HFFc6 (cell line): ENCODE data around the gene ABHD12. TPM values are rescaled to one million over a fixed set of nuclear protein-coding genes. Genes with fewer than 3 reads are reported as not detected.
"Not testable (repeated sequence)": the region's sequence is repeated elsewhere in the genome, so short reads cannot be mapped to it uniquely, and the experiment has no call there.

Experiments used
- DNase-seq: peaks from one replicate; pipeline ENCODE4 v3.0.0-alpha.2; 2018
- H3K27ac Mint-ChIP-seq: 2 replicates; pipeline ENCODE4 v1.8.0; 2020; ENCODE audit warnings: mild to moderate bottlenecking, mixed read lengths
- H3K27me3 Mint-ChIP-seq: 2 replicates; pipeline ENCODE4 v1.8.0; 2021; ENCODE audit warnings: mild to moderate bottlenecking, moderate library complexity, mixed read lengths; ENCODE audit not compliant: insufficient read depth
- H3K36me3 Mint-ChIP-seq: 2 replicates; pipeline ENCODE4 v1.8.0; 2021; ENCODE audit warnings: low read depth, mixed read lengths
- H3K4me1 Mint-ChIP-seq: 2 replicates; pipeline ENCODE4 v1.8.0; 2020; ENCODE audit warnings: low read depth, mixed read lengths
- H3K4me3 Mint-ChIP-seq: 2 replicates; pipeline ENCODE4 v1.8.0; 2020; ENCODE audit warnings: mild to moderate bottlenecking, moderate library complexity, mixed read lengths
- H3K9me3 Mint-ChIP-seq: 2 replicates; pipeline ENCODE4 v1.8.0; 2020; ENCODE audit warnings: mild to moderate bottlenecking, mixed read lengths
- total RNA-seq, 6 experiments: library from RNA; stranded (reverse); fragmentation: NEBNext Ultra II Directional; extraction: Animal tissue kit (Norgen Biotek cat#: 25700); gene quantifications; 2 replicates in 1 of 6; 3 replicates in 5 of 6; pipeline ENCODE4 v1.2.3, GENCODE V29; 2021
- TF ChIP-seq, protein P1 (sequence below): fragments of 200-600 bp; sonication (generic); IDR thresholded peaks from 2 replicates; pipeline ENCODE4 v1.5.0; 2021; ENCODE audit warnings: antibody characterized with exemption, mild to moderate bottlenecking

The ABHD12 gene
- total RNA-seq, 6 experiments from 2014 or later: 87.0 to 103 (median 98.9) TPM

DNA sequence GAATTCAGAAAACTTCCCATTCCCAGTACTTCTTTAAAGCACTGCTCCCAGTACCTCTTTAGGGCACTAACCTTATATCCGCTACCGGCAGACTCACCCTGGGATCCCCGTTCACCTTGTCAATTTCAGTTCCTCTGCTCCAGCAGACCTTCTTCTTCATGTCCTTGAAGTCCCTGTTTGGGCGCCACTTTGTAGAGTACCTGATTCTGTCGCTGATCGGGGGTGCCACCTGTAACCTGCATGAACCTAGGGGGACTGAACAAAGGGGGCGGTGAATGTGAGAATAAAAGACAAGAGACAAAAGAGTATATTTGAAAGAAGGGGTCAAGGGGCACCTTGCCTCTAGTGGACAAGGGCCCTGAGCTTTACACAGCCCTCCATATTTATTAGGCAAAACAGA, 11.9 kb upstream of the ABHD12 start:
- no peak for DNase-seq
- no peak overlapping the region for H3K27ac Mint-ChIP-seq
- H3K4me3 Mint-ChIP-seq: no peak overlapping the region
- H3K4me1 Mint-ChIP-seq: peaks cover 25% of the 10 kb centered on the region
- peaks cover 3% of the 10 kb centered on the region; the same call in 1 of the 2 replicates for H3K27me3 Mint-ChIP-seq
- H3K36me3 Mint-ChIP-seq: peaks cover 24% of the 10 kb centered on the region
- TF ChIP-seq, protein P1, sequence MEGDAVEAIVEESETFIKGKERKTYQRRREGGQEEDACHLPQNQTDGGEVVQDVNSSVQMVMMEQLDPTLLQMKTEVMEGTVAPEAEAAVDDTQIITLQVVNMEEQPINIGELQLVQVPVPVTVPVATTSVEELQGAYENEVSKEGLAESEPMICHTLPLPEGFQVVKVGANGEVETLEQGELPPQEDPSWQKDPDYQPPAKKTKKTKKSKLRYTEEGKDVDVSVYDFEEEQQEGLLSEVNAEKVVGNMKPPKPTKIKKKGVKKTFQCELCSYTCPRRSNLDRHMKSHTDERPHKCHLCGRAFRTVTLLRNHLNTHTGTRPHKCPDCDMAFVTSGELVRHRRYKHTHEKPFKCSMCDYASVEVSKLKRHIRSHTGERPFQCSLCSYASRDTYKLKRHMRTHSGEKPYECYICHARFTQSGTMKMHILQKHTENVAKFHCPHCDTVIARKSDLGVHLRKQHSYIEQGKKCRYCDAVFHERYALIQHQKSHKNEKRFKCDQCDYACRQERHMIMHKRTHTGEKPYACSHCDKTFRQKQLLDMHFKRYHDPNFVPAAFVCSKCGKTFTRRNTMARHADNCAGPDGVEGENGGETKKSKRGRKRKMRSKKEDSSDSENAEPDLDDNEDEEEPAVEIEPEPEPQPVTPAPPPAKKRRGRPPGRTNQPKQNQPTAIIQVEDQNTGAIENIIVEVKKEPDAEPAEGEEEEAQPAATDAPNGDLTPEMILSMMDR: no peak
- peaks cover 33% of the 10 kb centered on the region for H3K9me3 Mint-ChIP-seq

DNA sequence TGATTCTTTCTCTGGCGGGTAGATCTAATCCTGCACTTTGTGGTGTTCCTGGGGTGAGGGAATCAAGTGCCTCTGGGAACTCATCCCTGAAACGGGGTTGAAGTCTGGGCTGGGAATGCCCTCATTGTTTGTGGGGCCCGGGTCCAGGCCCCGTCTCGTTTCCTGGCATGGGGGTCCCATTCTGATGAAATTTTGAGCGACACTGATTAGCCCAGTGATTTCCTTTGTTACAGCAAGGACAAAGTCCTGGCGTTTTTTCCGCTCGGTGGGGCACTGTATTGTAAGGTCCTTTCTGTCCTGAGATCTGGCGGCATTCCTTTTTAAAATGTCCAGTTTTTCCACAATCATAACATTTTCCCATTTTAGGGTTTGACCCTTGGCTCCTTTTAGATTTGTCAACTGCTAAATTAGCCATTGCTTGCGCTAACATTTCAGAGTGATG, 9.7 kb upstream of the ABHD12 start:
- H3K36me3 Mint-ChIP-seq: peaks cover 24% of the 10 kb centered on the region
- H3K4me3 Mint-ChIP-seq, DNase-seq, H3K27me3 Mint-ChIP-seq, H3K27ac Mint-ChIP-seq: not testable (repeated sequence)
- peaks cover 33% of the 10 kb centered on the region for H3K9me3 Mint-ChIP-seq
- H3K4me1 Mint-ChIP-seq: peaks cover 29% of the 10 kb centered on the region

DNA sequence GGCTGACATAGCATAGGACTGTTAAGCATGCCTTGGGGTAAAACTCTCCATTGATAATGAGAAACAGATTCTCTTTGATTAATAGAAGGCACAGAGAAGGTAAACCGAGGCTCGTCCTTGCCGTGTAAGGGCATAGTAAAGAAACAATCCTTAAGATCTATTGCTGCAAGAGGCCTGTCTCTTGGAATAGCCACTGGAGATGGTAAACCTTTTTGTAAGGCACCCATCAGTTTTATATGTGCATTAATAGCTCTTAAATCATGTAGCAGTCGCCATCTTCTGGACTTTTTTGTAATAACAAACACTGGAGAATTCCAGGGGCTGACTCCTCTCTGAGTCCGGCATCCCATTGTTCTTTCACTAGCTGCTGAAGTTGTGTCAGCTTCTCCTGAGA, 8.4 kb upstream of the ABHD12 start:
- Mint-ChIP-seq H3K36me3 (peaks cover 19% of the 10 kb centered on the region), H3K4me3 (no peak overlapping the region), H3K27ac (peak overlapping the region; percentile 87), H3K4me1 (peaks cover 29% of the 10 kb centered on the region), H3K9me3 (peaks cover 27% of the 10 kb centered on the region), H3K27me3 (peaks cover 3% of the 10 kb centered on the region; the same call in 1 of the 2 replicates)
- TF ChIP-seq, protein P1: peak; percentile 80
- peak; percentile 74 for DNase-seq

DNA sequence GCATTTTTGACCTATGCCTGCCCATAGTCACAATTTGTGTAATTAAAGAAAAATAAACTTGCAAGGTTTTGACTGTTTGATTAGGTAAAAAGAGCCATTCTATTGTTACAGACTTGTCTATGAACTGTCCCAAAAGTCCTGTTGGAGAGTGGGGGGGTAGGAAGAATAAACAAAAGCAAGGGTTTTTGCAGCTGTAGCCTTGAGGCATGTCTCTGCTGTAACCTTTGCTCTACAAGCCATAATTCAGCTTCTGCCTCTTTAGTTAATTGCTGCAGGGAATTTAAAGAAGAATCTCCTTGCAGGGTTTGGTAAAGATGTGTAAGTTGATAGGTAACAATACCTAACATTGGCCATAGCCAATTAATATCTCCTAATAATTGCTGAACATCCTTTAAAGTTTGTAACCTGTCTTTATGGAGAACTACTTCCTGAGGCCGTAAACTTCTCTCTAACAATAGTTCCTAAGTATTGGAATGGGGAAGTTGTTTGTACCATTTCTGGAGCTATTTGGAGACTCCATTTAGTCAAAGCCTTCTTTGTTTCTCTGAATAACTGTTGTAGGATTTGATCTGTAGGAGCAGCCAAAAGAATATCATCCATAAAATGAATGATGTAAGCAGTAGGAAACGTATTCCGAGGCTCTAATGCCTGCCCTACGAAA, 7.9 kb upstream of the ABHD12 start:
- Mint-ChIP-seq H3K36me3 (peaks cover 13% of the 10 kb centered on the region), H3K27me3 (peaks cover 3% of the 10 kb centered on the region; the same call in 1 of the 2 replicates), H3K27ac (peak overlapping the region; percentile 87), H3K4me3 (0 out of 2 replicates have a peak overlapping the region, but pooled peaks have one; percentile 8), H3K4me1 (peaks cover 29% of the 10 kb centered on the region), H3K9me3 (peaks cover 23% of the 10 kb centered on the region)
- DNase-seq: peak; percentile 7
- TF ChIP-seq, protein P1: no peak

DNA sequence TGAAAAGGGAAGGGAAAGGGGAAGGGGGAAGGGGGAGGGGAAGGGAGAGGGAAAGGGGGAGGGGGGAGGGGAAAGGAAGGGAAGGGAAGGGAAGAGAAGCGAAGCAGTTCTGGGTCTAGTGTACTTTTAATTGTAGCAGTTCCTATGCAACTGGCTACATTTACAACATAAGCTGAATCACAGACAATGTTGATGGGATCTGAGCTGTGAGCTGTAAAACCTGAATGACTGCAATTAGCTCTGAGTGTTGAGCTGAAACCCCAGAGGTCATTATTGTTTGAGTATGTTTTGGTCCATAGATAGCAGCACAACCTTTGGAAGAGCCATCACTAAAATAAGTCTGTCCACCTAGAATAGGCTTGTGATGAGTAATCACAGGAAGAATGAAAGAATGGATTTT, 7.2 kb upstream of the ABHD12 start:
- H3K36me3 Mint-ChIP-seq: peaks cover 7% of the 10 kb centered on the region
- H3K27me3 Mint-ChIP-seq: peaks cover 3% of the 10 kb centered on the region; the same call in 1 of the 2 replicates
- H3K27ac Mint-ChIP-seq: peak overlapping the region; percentile 87
- H3K4me1 Mint-ChIP-seq: peaks cover 29% of the 10 kb centered on the region
- peak overlapping the region; percentile 8; the same call in 1 of the 2 replicates for H3K4me3 Mint-ChIP-seq
- DNase-seq: peak; percentile 59
- TF ChIP-seq, protein P1: no peak
- H3K9me3 Mint-ChIP-seq: peaks cover 16% of the 10 kb centered on the region

DNA sequence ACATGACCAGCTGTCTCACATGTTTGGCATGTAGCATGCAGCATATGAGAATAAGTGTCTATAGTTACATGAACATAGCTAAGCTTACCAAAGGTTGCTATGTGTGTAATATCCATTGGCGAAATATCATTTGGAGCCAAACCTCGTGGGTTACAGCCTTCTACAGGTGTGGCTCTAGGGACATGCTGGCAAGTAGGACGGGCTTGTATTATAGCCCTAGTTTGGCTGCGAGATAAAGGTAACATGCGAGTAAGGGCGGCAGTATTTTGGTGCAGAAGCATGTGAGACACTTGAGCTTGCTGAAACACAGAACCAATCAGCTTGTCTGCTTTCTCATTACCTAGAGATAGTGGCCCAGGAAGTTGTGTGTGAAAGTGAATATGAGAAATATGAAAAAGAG, 6.5 kb upstream of the ABHD12 start:
- TF ChIP-seq, protein P1: no peak
- peak overlapping the region; percentile 87 for H3K27ac Mint-ChIP-seq

More for the DNA sequence above, 6.5 kb upstream of the ABHD12 start:
- DNase-seq: no peak
- Mint-ChIP-seq H3K27me3 (no peaks in the 10 kb centered on the region; the same call in 1 of the 2 replicates), H3K4me3 (peak overlapping the region; percentile 45; the same call in 1 of the 2 replicates), H3K9me3 (peaks cover 9% of the 10 kb centered on the region; the same call in 1 of the 2 replicates), H3K36me3 (no peaks in the 10 kb centered on the region), H3K4me1 (peaks cover 29% of the 10 kb centered on the region)
